Activated CD8-positive, alpha-beta memory T cell treated with anti-CD3 and anti-CD28 coated beads, Interleukin-2, amount 50 U/mL, for 24 hours (primary cell): ENCODE data around the gene DMWD.
"Not testable (repeated sequence)": the region's sequence is repeated elsewhere in the genome, so short reads cannot be mapped to it uniquely, and the experiment has no call there.

Source experiments
- DNase-seq: peaks from one replicate; pipeline ENCODE4 v3.0.0-alpha.2; 2020; ENCODE audit errors: extremely low read depth

The DMWD gene

GRCh38 chr19:45816236-45817009 is 23.8 kb upstream of the DMWD start:
- DNase-seq: no peak

- no peak for DNase-seq
Measured at GRCh38 chr19:45815481-45816216, 23.0 kb upstream of the DMWD start.

GRCh38 chr19:45814851-45815480 is 22.3 kb upstream of the DMWD start, which contains the start of gene RSPH6A:
Gene RSPH6A, minus strand, starts transcription at chr19:45815308. Its CDS starts 132 bp downstream, at chr19:45815176.
- DNase-seq: no peak

DNA sequence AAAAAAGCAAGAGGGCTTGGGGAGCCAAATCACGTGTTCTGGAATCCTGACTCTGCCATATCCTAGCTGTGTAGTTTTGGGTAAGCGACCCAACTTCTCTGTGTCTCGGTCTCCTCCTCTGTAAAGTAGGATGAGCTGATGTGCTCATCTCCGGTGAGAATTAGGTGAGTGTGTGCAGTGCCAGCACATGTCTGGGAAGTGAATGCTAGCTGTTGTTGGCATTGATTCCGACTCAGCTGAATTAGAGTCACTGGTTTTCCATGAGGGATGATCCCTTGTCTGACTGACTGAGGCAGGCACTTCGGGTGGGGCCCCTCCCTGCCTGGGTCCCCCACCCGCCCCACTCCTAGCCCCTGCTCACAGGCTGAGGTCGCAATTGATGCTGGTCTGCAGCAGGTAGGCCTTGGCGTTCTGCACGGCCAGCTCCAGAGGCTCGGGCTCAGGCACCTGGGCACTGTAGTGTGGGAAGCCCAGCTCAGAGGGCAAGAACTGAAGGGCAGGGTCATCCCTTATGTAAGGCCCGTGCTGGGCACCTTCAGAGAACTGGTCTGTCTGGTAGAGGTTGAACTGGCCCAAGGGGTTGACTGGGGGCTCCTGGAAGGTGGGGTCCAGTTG is 21.6 kb upstream of the DMWD start:
- no peak for DNase-seq

- DNase-seq: no peak
Measured at GRCh38 chr19:45812297-45812696, 19.7 kb upstream of the DMWD start.

DNA sequence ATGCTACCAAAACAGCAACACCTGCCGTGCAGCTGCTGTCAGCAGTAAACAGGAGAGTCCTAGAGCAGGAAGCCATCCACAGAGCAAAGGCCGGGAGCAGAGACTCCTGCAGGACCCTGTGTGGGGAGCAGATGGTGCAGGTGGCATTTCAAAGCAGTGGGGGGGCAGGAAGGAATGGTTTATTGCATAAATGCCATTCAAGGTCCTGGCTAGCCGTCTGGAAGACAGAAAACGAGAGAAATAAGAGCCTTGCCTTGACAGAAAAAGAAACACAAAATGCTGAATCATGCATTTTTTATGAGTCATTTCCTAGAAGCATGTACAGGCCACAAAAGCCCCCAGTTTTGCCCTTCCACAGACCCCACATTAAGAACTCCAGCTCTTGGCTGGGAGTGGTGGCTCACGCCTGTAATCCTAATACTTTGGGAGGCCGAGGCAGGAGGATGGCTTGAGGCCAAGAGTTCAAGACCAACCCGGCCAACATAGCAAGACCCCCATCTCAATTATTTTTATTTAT is 17.1 kb upstream of the DMWD start:
- DNase-seq: no peak

GRCh38 chr19:45805719-45806118 is 13.1 kb upstream of the DMWD start:
- no peak for DNase-seq

DNA sequence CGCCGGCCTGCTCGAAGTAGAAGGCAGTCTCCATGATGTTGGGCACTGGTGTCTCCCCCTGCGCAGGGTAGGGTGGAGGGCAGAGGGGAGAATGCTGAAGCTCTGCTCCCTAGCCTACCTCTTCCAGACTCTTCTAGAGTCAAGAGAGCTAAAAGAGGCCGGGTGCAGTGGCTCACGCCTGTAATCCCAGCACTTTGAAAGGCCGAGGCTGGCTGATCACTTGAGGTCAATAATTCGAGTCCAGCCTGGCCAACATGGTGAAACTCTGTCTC is 12.2 kb upstream of the DMWD start:
- DNase-seq: no peak

DNA sequence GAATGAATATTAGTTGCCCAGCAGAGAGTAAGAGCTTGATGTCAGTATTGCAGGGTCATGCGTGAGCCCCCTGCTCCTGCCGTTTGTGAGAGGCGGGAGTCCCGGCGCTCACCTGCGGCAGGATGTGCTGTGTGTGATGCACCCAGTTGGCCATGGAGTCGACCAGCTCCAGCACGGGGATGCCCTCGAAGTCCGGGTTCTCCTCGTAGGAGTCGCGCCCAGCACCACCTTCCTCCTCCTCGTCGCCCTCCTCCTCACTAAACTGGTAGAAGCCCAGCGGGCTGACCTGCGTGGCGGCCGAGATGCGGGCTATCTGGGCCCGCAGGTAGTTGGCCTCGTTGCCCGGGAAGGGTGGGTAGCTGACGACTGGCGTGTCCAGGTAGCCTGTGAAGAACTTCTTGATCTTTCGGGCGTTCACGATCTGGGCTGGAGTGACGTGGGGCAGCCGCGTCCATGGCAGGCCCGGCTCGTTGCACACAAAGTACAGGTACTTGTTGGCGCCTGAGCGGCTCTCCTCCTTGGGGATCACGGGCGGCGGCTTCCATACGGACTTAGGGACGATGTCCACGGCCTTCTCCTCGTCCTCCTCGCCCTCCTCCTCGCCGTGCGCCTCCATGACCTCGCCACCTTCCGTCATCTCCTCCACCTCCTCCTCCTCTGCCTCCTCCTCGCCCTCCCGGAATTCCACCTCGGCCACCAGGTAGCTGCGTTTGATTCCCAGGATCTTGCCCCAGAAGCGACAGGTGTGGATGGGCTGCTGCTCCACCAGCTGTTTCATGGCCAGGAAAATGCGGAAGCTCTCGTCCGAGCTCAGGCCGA is 11.7 kb upstream of the DMWD start:
- no peak for DNase-seq

DNA sequence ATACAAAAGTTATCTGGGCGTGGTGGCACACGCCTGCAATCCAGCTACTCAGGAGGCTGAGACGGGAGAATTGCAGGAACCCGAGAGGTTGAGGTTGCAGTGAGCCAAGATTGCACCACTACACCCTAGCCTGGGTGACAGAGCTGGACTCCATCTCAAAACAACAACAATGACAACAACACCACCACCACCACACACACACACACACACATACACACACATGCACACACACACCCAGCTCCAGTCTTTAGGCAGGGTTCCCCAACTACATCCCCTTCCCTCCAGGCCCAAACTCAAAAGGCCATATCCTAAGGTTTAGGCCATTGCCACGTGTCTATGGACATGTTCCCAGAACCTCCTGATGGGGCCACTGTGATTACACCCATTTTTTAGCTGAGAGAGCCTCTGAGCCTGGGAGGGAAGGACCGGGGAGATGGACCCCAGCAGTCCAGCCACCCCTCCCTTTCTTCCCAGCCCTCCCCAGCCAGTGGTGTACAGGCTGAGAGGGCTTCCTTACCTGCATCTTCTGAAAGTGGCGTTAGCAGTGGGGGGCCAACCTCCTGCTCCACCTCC is 9.0 kb upstream of the DMWD start:
- no peak for DNase-seq

DNA sequence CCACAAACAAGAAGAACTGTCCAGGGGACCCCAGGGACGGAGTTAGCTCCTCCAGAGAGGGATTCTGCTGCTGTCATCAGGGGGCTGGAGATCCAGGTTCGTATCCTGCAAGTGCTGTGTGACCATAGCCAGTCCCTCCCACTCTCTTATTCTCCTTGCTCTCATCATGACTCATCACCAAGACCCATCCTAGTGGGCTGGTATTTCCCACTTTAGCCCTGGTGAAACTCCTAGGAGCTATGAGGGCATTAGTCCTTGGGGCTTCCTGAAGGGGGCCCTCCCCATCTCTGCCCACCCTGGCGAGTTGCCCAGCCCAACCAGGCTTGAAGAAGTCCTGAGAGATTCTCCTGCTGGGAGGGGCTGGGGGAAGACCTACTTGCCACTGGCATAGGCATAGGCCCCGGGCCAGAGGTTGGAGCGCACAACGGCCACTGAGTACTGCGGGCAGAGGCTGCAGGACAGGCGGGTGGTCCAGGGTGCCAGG is 7.5 kb upstream of the DMWD start:
- DNase-seq: no peak

DNA sequence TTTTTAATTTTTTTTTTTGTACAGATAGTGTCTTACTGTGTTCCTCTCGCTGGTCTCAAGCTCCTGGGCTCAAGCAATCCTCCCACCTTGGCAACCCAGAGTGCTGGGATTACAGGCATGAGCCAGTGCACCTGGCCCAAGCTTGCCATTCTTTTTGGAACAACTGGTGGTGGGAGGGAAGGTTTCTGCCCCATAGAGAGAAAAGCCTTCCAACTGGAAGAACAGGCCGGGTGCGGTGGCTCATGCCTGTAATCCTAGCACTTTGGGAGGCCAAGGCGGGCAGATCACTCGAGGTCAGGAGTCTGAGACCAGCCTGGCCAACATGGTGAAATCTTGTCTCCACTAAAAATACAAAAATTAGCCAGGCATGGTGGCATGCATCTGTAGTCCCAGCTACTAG is 6.9 kb upstream of the DMWD start:
- DNase-seq: not testable (repeated sequence)

DNA sequence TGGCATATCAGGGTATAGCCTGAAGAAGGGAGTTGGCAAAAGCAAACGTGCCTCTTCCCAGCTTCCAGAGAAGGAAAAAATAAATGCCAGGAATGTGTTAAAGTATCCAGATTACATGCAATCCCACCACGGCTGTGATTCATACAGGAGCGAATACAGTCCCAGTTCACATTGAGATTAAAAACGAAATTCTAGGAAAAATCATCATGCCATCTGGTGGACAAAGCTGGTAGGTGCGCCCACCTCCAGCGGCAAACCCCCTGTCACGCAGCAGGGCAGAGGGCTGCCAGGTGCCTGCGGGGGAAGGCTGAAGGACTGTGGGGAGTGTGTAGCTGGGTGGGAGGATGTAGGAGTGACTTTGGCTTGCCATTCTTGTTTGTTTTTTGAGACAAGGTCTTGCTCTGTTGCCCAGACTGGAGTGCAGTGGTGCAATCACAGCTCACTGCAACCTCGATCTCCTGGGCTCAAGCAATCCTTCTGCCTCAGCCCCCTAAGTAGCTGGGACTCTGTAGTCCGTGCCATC is 6.4 kb upstream of the DMWD start:
- DNase-seq: no peak

DNA sequence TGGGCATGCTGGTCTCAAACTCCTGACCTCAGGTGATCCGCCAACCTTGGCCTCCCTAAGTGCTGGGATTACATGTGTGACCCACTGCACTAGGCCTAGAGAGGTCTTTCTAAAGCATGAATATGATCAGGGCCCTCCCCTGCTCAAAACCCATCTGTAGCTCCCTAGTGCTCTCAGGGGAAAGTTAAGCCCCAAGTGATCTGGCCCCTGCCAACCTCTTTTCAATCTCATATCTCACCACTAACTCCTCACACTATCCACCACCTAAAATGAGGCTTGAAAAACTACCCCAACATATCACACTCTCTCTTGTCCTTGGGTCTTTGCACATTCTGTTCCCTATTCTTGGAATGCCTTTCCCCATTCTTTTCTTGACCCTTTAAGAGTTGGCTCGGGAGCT is 2.0 kb upstream of the DMWD start:
- DNase-seq: no peak

GRCh38 chr19:45793876-45794275 is 1.2 kb upstream of the DMWD start:
- no peak for DNase-seq

DNA sequence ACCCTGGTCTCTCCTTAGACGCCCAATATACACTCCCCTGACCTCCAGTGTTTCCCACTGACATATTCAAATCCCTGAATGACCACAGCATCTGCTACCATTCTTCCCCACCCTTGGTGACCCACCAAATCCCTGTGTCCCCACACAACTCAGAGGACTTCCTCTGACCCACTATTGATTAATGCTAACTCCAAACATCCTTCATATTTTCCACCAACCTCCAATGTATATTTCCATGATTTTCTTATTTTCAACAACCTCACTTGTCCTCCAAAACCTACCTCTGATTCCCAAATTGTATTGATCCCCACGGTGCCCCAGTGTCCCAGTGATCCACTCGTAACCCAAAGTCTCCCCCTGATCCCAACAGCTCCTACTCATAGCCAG is 526 bp upstream of the DMWD start:
- no peak for DNase-seq

GRCh38 chr19:45791744-45792469 is 738 bp downstream of the DMWD start:
- no peak for DNase-seq

GRCh38 chr19:45790942-45791341 is 1.7 kb downstream of the DMWD start:
- DNase-seq: no peak

DNA sequence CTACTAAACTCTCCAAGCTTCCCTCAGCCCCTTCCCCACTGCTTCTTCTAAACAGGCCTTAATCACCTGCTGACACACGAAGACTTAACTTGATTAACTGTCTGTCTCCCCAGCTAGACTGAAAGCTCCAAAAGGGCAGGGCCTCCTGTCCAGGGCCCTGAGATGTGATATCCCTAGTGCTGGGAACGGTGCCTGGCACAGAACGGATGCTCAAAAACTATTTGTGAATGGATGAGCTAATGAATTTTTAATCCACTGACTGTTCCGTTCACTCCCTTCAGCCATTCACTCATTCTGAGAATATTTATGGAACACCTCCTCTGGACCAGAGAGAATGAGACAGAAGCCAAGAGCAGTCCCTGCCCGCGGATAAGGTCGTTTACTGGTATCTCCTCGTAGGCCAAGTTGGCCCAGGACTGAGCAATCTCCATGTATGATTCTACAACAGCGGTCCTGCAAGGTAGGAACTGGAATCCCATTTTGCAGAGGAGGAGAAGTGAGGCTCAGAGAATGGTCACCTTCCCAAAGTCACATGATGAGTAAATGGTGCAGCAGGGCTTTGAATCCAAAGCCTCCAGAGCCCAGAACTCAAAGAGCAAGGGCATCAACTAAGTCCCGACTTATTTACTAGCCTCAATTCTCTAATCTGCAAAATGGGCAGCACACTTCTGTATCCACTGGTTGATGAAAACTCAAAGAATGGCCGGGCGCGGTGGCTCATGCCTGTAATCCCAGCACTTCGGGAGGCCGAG is 3.4 kb downstream of the DMWD start:
- DNase-seq: no peak
